HG02943 (cell line): ENCODE data around the gene C2CD4A.
"Not testable (repeated sequence)": the region's sequence is repeated elsewhere in the genome, so short reads cannot be mapped to it uniquely, and the experiment has no call there.

ENCODE experiments used
- ATAC-seq: cut with Tn5 transposase; IDR thresholded peaks from one replicate; pipeline ENCODE4 v1.9.1; 2021; ENCODE audit warnings: mild to moderate bottlenecking, low read depth, moderate library complexity; ENCODE audit not compliant: unreplicated experiment

C2CD4A gene

GRCh38 chr15:62066663-62067447, at the start of gene C2CD4A:
Gene C2CD4A (plus strand): TSS chr15:62066977. CDS start chr15:62067614, 637 bp downstream.
- ATAC-seq = no peak

GRCh38 chr15:62020576-62021160, 46.1 kb upstream of the C2CD4A start:
- ATAC-seq = no peak

GRCh38 chr15:62021991-62022600, 44.7 kb upstream of the C2CD4A start:
- no peak for ATAC-seq

GRCh38 chr15:62026487-62027262, 40.1 kb upstream of the C2CD4A start:
- ATAC-seq = no peak

GRCh38 chr15:62027263-62027565, 39.6 kb upstream of the C2CD4A start:
- no peak for ATAC-seq

- ATAC-seq = no peak
Measured at GRCh38 chr15:62027916-62028315, 38.9 kb upstream of the C2CD4A start.

GRCh38 chr15:62035256-62035924, 31.4 kb upstream of the C2CD4A start:
- ATAC-seq = no peak

GRCh38 chr15:62046078-62046743, 20.6 kb upstream of the C2CD4A start:
- peak; percentile 76 for ATAC-seq

- ATAC-seq = no peak
Measured at GRCh38 chr15:62047282-62047827, 19.4 kb upstream of the C2CD4A start.

- ATAC-seq = not testable (repeated sequence)
Measured at GRCh38 chr15:62048254-62048653, 18.5 kb upstream of the C2CD4A start.

GRCh38 chr15:62050115-62050514, 16.7 kb upstream of the C2CD4A start:
- ATAC-seq = no peak

- no peak for ATAC-seq
Measured at GRCh38 chr15:62051166-62051565, 15.6 kb upstream of the C2CD4A start.

- no peak for ATAC-seq
Measured at GRCh38 chr15:62052713-62053112, 14.1 kb upstream of the C2CD4A start.

GRCh38 chr15:62053439-62054085, 13.2 kb upstream of the C2CD4A start:
- no peak for ATAC-seq

- ATAC-seq = no peak
Measured at GRCh38 chr15:62054979-62055378, 11.8 kb upstream of the C2CD4A start.

GRCh38 chr15:62057341-62057980, 9.3 kb upstream of the C2CD4A start:
- no peak for ATAC-seq

GRCh38 chr15:62058327-62059028, 8.3 kb upstream of the C2CD4A start:
- no peak for ATAC-seq

- no peak for ATAC-seq
Measured at GRCh38 chr15:62059108-62059815, 7.5 kb upstream of the C2CD4A start.
